Left kidney (tissue), 2 donors: ENCODE data around the gene NCOA1. TPM values are rescaled to one million over a fixed set of nuclear protein-coding genes. Genes with fewer than 3 reads are reported as not detected.
"Not testable (repeated sequence)": the region's sequence is repeated elsewhere in the genome, so short reads cannot be mapped to it uniquely, and the experiment has no call there.

Experiments used
- DNase-seq: peaks from one replicate; pipeline ENCODE4 v3.0.0-alpha.2; 2013
- polyA plus RNA-seq: library from polyadenylated mRNA; unstranded; fragments of 120-200 nt; gene quantifications from one replicate; pipeline ENCODE4 v1.2.1, GENCODE V29; 2013; ENCODE audit not compliant: insufficient read length

Gene NCOA1
- polyA plus RNA-seq, 1 donor = 51.7 TPM

- no peak for DNase-seq
Measured at GRCh38 chr2:24791452-24791851, 300.4 kb downstream of the NCOA1 start.

GRCh38 chr2:24792542-24792873 is 301.5 kb downstream of the NCOA1 start:
- no peak for DNase-seq

GRCh38 chr2:24792874-24793760 is 302.1 kb downstream of the NCOA1 start, which contains the start of the genes CENPO and PTRHD1:
TSS of gene CENPO (plus strand) at chr2:24793425. CDS start at chr2:24793920, 495 bp downstream.
TSS of gene PTRHD1 (minus strand) at chr2:24793391. CDS start at chr2:24793377, 14 bp downstream.
- peak; percentile 96 for DNase-seq

GRCh38 chr2:24793761-24794435 is 302.8 kb downstream of the NCOA1 start:
- no peak for DNase-seq

- DNase-seq = no peak
Measured at GRCh38 chr2:24797644-24798043, 306.6 kb downstream of the NCOA1 start.

GRCh38 chr2:24800487-24800886 is 309.4 kb downstream of the NCOA1 start:
- not testable (repeated sequence) for DNase-seq

GRCh38 chr2:24805811-24806660 is 315.0 kb downstream of the NCOA1 start:
- not testable (repeated sequence) for DNase-seq

- no peak for DNase-seq
Measured at GRCh38 chr2:24806661-24807036, 315.6 kb downstream of the NCOA1 start.

GRCh38 chr2:24809316-24810007 is 318.4 kb downstream of the NCOA1 start:
- DNase-seq = no peak

- DNase-seq = no peak
Measured at GRCh38 chr2:24813691-24814137, 322.7 kb downstream of the NCOA1 start.

- DNase-seq = no peak
Measured at GRCh38 chr2:24814516-24814915, 323.5 kb downstream of the NCOA1 start.

- DNase-seq = no peak
Measured at GRCh38 chr2:24815171-24815570, 324.1 kb downstream of the NCOA1 start.

GRCh38 chr2:24816404-24816803 is 325.4 kb downstream of the NCOA1 start:
- no peak for DNase-seq

- no peak for DNase-seq
Measured at GRCh38 chr2:24816884-24817283, 325.8 kb downstream of the NCOA1 start.

- DNase-seq = no peak
Measured at GRCh38 chr2:24818721-24819167, 327.7 kb downstream of the NCOA1 start.

GRCh38 chr2:24819442-24820174 is 328.6 kb downstream of the NCOA1 start:
- DNase-seq = no peak

- no peak for DNase-seq
Measured at GRCh38 chr2:24820175-24820513, 329.1 kb downstream of the NCOA1 start.
